Thyroid gland (tissue), 4 donors: ENCODE results near the gene TPMT.

ENCODE experiments used
- CTCF ChIP-seq, 6 experiments: fragments of 200-600 bp in 3 of 6; fragments of 450-650 bp in 3 of 6; sonication (generic) in 3 of 6; IDR thresholded peaks; one replicate each; pipeline ENCODE4 v1.5.1; 2016 to 2019; ENCODE audit warnings: antibody characterized with exemption in 6 of 6, mild to moderate bottlenecking in 2 of 6, inconsistent platforms in 1 of 6, moderate library complexity in 1 of 6
- POLR2A ChIP-seq, 2 donors: fragments of 450-650 bp; IDR thresholded peaks; one replicate each; pipeline ENCODE4 v1.6.1; 2017; ENCODE audit warnings: antibody characterized with exemption in 2 of 2, mild to moderate bottlenecking in 2 of 2, moderate library complexity in 1 of 2

- TF ChIP-seq POLR2A (IDR thresholded peaks at IDR 0.05) (no peak), CTCF (IDR thresholded peaks at IDR 0.05) (no peak)
Observed at GRCh38 chr6:18178960-18179615, 24.2 kb upstream of the TPMT start.
